Stimulated activated CD4-positive, alpha-beta T cell treated with anti-CD3 and anti-CD28 coated beads, Interleukin-1b, Interleukin-23, amount 100 ng/mL, for 1 hour (primary cell): ENCODE measurements around the gene GDPD4.

Source experiments
- DNase-seq, 2 donors: peaks; one replicate each; pipeline ENCODE4 v3.0.0-alpha.2; 2020; ENCODE audit warnings: low read depth in 2 of 2

Gene GDPD4

GRCh38 chr11:77205467-77206263, 95.8 kb downstream of the GDPD4 start:
- no peak for DNase-seq

- no peak for DNase-seq
These were observed 96.6 kb downstream of the GDPD4 start for GRCh38 chr11:77204754-77205466.

- DNase-seq = no peak
These were observed 97.4 kb downstream of the GDPD4 start for GRCh38 chr11:77203901-77204753.

- no peak for DNase-seq
These were observed 98.3 kb downstream of the GDPD4 start for GRCh38 chr11:77202941-77203900.

- no peak for DNase-seq
These were observed 99.3 kb downstream of the GDPD4 start for GRCh38 chr11:77201991-77202841.

GRCh38 chr11:77201370-77201769, 100.1 kb downstream of the GDPD4 start:
- DNase-seq = no peak

- no peak for DNase-seq
These were observed 100.9 kb downstream of the GDPD4 start for GRCh38 chr11:77200351-77201268.

- no peak for DNase-seq
These were observed 102.2 kb downstream of the GDPD4 start for GRCh38 chr11:77199137-77199745.

GRCh38 chr11:77198440-77198849, 103.0 kb downstream of the GDPD4 start:
- no peak for DNase-seq

GRCh38 chr11:77197626-77198320, 103.7 kb downstream of the GDPD4 start:
- no peak for DNase-seq

GRCh38 chr11:77196961-77197360, 104.5 kb downstream of the GDPD4 start:
- no peak for DNase-seq

- DNase-seq = no peak
These were observed 106.3 kb downstream of the GDPD4 start for GRCh38 chr11:77195071-77195755.

GRCh38 chr11:77193911-77194830, 107.3 kb downstream of the GDPD4 start:
- no peak for DNase-seq

GRCh38 chr11:77193167-77193566, 108.3 kb downstream of the GDPD4 start:
- no peak for DNase-seq

- peak in 1 of 2 donors; percentile 13 for DNase-seq
These were observed 109.5 kb downstream of the GDPD4 start for GRCh38 chr11:77191823-77192495.

- DNase-seq = no peak
These were observed 110.1 kb downstream of the GDPD4 start for GRCh38 chr11:77191429-77191822.
